Tibial nerve (tissue), 4 donors: ENCODE measurements around the gene UCHL5. TPM values are rescaled to one million over a fixed set of nuclear protein-coding genes. Genes with fewer than 3 reads are reported as not detected.

Experiments
- DNase-seq, 2 donors: peaks; one replicate each; pipeline ENCODE4 v3.0.0-alpha.2; 2019; ENCODE audit warnings: low spot score in 2 of 2
- H3K27ac ChIP-seq, 4 donors: fragments of 200-600 bp; sonication (generic) in 3 of 4; one replicate each; pipeline ENCODE4 v1.5.1; 2017 to 2019; ENCODE audit warnings: mild to moderate bottlenecking in 1 of 4
- H3K27me3 ChIP-seq, 2 donors: fragments of 200-600 bp; sonication (generic) in 1 of 2; one replicate each; pipeline versions ENCODE4 v1.5.1 to v1.6.0; 2017 to 2019
- H3K36me3 ChIP-seq, 3 donors: fragments of 200-600 bp; sonication (generic); one replicate each; pipeline ENCODE4 v1.5.1; 2018 to 2019
- H3K4me1 ChIP-seq, 4 donors: fragments of 200-600 bp; sonication (generic) in 3 of 4; one replicate each; pipeline ENCODE4 v1.5.1; 2017 to 2019
- H3K4me3 ChIP-seq, 4 donors: fragments of 200-600 bp; sonication (generic) in 3 of 4; one replicate each; pipeline ENCODE4 v1.5.1; 2017 to 2019; ENCODE audit warnings: mild to moderate bottlenecking in 1 of 4, moderate library complexity in 1 of 4
- H3K9me3 ChIP-seq, 4 donors: fragments of 200-600 bp; sonication (generic) in 3 of 4; one replicate each; pipeline ENCODE4 v1.5.1; 2017 to 2019
- CTCF ChIP-seq, 5 experiments: fragments of 200-600 bp in 3 of 5; fragments of 450-650 bp in 2 of 5; sonication (generic) in 3 of 5; IDR thresholded peaks; one replicate each; pipeline ENCODE4 v1.5.1; 2016 to 2019; ENCODE audit warnings: antibody characterized with exemption in 5 of 5, mild to moderate bottlenecking in 3 of 5, moderate library complexity in 2 of 5
- EP300 ChIP-seq, 2 donors: sonication (generic); formaldehyde crosslinking; IDR thresholded peaks; one replicate each; pipeline ENCODE4 v1.6.1; 2017; ENCODE audit warnings: antibody characterized with exemption in 2 of 2, mild to moderate bottlenecking in 1 of 2
- POLR2A ChIP-seq, 2 donors: fragments of 450-650 bp; IDR thresholded peaks; one replicate each; pipeline ENCODE4 v1.6.1; 2017; ENCODE audit warnings: antibody characterized with exemption in 2 of 2, mild to moderate bottlenecking in 2 of 2, moderate library complexity in 2 of 2
- WGBS, 2 donors: methylation state at CpG; one replicate each; pipeline ENCODE4 v1.1.5; 2018; 5-methylcytosine and 5-hydroxymethylcytosine counted together
- total RNA-seq, 4 donors: library from RNA; depleted of rRNA; stranded (reverse); fragments of >200 nt; gene quantifications; one replicate each; pipeline ENCODE4 v1.1.0, GENCODE V29; 2016

Gene UCHL5
- total RNA-seq, 4 donors from 2014 or later: 22.2 to 50.0 (median 29.0) TPM

DNA sequence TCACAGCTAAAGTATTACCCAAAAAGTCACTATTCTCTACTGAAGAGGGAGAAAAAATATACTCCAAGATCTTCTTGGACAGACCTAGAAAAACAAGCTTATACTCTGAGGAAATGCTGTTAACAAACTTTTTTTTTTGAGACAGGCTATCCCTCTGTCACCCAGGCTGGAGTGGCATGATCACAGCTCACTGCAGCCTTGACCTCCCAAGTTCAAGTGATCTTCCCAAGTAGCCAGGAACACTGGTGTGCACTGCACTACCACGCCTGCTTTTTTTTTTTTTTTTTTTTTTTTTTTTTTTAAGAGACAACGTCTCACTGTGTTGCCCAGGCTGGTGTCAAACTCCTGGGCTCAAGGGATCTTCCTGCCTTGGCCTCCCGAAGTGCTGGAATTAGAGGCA, 28.7 kb upstream of the UCHL5 start:
- peaks cover 0 to 6% (median 0%) of the 10 kb centered on the region in 4 donors for H3K4me1 ChIP-seq
- DNase-seq: no peak
- H3K9me3 ChIP-seq: no peaks in the 10 kb centered on the region
- H3K27ac ChIP-seq: no peak overlapping the region
- H3K4me3 ChIP-seq: no peak overlapping the region
- TF ChIP-seq POLR2A (IDR thresholded peaks at IDR 0.05) (no peak), CTCF (IDR thresholded peaks at IDR 0.05) (no peak), EP300 (IDR thresholded peaks at IDR 0.05) (no peak)
- H3K27me3 ChIP-seq: no peaks in the 10 kb centered on the region
- H3K36me3 ChIP-seq: peaks cover 0 to 50% (median under 1%) of the 10 kb centered on the region in 3 donors
- WGBS, 2 donors: 50 to 54% methylated on average over 3 of the region's 3 CpGs

GRCh38 chr1:193086342-193086741, 27.2 kb upstream of the UCHL5 start:
- no peak for TF ChIP-seq CTCF (IDR thresholded peaks at IDR 0.05)
- no peak for TF ChIP-seq EP300 (IDR thresholded peaks at IDR 0.05)
- no peak for TF ChIP-seq POLR2A (IDR thresholded peaks at IDR 0.05)
- H3K36me3 ChIP-seq: peaks cover 0 to 61% (median 7%) of the 10 kb centered on the region in 3 donors
- 86 to 95% methylated on average over 3 of the region's 3 CpGs for WGBS, 2 donors

DNA sequence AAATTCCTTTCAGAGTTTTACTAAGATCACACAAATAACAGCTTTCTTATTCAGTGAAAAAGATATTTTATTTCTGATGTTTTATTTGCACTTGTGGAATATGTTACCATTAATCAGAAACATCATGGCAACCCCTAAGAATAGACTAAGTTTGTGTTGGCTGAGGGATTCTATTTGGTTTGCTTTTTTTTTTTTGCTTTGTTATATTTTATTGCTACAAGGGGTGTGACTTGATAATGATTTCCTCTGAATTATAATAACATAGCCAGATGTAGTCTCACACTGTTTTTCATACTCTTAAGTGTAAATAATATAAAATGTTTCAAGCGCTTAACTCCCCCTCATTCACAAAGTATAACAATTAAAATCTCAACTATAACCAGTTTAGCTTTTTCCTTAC, 26.1 kb upstream of the UCHL5 start:
- Histone ChIP-seq H3K4me1 (peaks cover 0 to 6% (median 0%) of the 10 kb centered on the region in 4 donors), H3K36me3 (peaks cover 0 to 69% (median 7%) of the 10 kb centered on the region in 3 donors), H3K9me3 (no peaks in the 10 kb centered on the region), H3K27ac (no peak overlapping the region), H3K4me3 (no peak overlapping the region), H3K27me3 (no peaks in the 10 kb centered on the region)
- 74 to 77% methylated on average over 1 of the region's 1 CpG for WGBS, 2 donors
- TF ChIP-seq POLR2A (IDR thresholded peaks at IDR 0.05) (no peak), CTCF (IDR thresholded peaks at IDR 0.05) (no peak), EP300 (IDR thresholded peaks at IDR 0.05) (no peak)
- no peak for DNase-seq

More at GRCh38 chr1:193086342-193086741, 27.2 kb upstream of the UCHL5 start:
- H3K27ac ChIP-seq: no peak overlapping the region
- no peaks in the 10 kb centered on the region for H3K27me3 ChIP-seq
- H3K4me3 ChIP-seq: no peak overlapping the region
- H3K4me1 ChIP-seq: peaks cover 0 to 6% (median 0%) of the 10 kb centered on the region in 4 donors
- DNase-seq: no peak
- H3K9me3 ChIP-seq: no peaks in the 10 kb centered on the region

- Histone ChIP-seq H3K4me1 (peaks cover 0 to 6% (median 0%) of the 10 kb centered on the region in 4 donors), H3K27me3 (no peaks in the 10 kb centered on the region)
- WGBS, 2 donors: 89% methylated on average over 6 of the region's 6 CpGs
Measured at GRCh38 chr1:193083365-193084088, 24.4 kb upstream of the UCHL5 start.

More at GRCh38 chr1:193083365-193084088, 24.4 kb upstream of the UCHL5 start:
- DNase-seq: no peak
- Histone ChIP-seq H3K9me3 (no peaks in the 10 kb centered on the region), H3K27ac (no peak overlapping the region), H3K36me3 (peaks cover 0 to 76% (median 13%) of the 10 kb centered on the region in 3 donors), H3K4me3 (no peak overlapping the region)
- TF ChIP-seq POLR2A (IDR thresholded peaks at IDR 0.05) (no peak), CTCF (IDR thresholded peaks at IDR 0.05) (no peak), EP300 (IDR thresholded peaks at IDR 0.05) (no peak)
